Amniotic epithelial cell (primary cell): Measurements from ENCODE around the gene MBLAC2.

Experiments used
- DNase-seq: peaks from one replicate; pipeline ENCODE4 v3.0.0-alpha.2; 2010; ENCODE audit warnings: low read depth

MBLAC2 gene

DNA sequence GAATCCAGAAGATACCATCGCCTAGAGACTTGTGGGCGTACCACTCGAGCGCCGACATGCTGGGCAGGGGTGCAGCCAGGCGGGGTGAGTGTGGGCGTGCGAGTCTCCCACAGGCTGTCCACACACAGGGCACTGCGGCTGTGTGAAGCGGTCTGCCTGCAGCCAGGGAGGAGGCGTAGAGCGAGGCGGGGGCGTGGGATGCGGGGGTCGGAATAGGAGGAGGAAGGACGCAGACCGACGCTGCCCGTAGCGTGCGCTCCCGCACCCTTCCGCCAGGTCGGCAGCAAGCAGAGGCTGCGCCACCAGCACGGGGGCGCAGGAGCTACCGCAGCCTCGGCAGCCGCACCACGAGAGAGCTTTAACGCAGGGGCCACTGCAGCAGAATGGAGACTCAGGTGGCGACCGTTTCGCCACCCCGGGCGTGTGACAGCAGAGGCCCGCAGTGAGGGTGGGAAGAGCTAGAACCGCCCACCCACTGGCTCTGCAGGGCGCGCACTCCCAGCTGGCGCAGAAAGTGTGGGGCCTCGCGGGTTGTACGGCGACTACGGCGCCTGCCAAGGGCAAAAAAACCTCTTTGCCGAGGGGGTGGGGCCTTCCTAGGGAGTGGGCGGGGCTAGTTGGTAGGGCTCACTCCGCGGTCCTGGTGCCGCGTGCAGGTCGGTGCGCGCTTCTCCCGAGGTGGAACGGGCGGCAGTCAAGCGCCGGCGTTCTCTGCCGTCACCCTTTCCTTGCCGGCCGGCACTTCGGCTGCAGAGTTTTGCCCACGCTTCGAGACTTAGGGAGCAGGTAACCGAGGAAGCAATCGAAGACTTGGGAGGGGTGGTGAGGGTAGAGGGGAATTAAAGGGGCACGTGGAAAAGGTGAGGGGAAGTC is at the start of gene MBLAC2, which contains the start of gene POLR3G:
MBLAC2 (minus strand) TSS at position 537 of the 873 bp plus-strand sequence; CDS start at position 58, 479 bp downstream.
POLR3G (plus strand) TSS at position 630 of the 873 bp plus-strand sequence. CDS start 10,704 bp downstream, outside the sequence.
- DNase-seq, result peak; percentile 90

DNA sequence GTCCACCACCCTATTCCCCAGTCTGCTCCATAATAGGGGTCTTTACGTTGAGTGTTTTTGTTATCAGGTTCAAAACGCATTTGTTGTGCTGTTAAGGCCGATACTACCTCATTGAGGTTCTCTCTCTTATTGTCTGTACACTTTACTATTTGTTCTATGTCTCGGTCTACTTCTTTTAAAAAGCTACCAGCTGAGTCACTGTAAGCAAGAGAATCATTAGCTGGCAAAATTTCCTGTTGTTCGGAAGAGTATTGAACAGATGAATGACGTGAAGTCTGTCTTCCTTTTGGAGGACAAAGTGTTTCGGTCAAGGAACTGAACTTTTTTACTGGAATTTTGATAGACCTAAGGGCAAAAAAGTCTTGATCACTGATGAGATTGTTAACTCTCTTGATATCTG is 44.5 kb upstream of the MBLAC2 start:
- DNase-seq, result no peak

DNA sequence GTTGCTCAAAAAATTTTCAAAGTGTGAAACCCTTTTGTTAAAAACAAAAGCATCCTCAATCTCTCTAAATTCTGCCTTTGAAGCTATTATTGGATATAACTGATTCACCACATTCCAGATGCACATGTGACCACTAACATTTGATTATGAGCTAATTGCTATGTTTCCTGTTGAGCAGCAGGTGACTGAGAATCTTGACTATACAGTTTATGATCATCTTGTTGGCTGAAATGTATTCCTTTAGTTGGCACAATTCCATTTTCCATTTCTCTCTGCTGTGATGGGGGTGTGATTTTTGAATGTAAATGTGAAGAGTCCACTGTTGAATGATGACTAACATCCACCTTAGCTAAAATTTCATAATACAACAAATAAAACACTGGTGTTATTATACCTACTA is 44.1 kb upstream of the MBLAC2 start:
- peak; percentile 27 for DNase-seq

DNA sequence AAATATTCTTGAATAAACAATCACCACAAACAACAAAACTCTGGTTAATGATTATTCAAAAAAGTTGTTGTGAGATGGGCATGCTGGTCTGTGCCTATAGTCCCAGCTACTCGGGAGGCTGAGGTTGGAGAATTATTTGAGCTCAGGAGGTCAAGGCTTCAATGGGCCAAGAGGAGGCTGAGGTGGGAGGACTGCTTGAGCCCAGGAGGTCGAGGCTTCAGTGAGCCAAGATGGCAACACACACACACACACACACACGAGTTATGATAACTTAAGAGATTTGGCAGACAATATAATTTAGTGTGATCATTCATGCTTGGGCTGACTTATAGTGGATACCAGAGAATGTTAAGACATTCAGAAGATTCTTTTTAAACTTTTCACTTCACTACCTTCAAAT is 39.9 kb upstream of the MBLAC2 start:
- no peak for DNase-seq

DNA sequence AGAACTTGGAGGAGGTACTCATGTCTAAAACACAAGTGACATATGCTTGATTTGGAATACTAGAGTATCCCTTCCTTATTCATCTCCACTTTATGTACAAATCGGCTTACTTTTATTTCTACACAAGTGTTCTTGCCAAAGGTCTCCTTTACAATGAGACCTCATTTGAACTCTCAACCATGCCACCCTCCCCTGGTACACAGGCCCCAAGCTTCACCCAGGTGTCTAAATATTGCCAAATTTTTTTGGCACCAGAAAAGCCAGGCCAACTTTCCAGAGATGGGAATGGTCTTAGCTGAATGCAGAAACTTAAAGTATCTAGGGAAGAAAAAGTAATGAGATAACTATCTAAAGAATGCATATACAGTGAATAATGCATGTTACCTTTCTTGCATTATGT is 35.9 kb upstream of the MBLAC2 start:
- no peak for DNase-seq

DNA sequence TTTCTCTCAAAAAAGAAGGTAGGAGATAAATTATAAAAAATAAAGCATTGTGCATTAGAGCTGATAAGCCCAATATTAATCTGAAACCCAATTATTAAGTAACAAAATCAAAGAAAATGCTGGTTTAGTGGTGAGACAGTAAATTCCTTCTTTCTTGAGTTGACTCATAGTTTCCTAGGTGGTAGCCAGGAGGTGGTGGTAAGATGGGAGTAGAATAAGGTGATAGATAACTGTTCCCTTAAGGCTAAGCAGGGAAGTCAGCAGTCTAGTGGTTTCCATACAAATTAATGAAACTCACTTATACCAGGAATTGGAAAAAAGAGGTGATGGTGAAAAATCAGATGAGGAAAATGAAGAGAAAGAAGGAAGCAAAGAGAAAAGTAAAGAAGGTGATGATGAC is 31.6 kb upstream of the MBLAC2 start:
- peak; percentile 20 for DNase-seq

DNA sequence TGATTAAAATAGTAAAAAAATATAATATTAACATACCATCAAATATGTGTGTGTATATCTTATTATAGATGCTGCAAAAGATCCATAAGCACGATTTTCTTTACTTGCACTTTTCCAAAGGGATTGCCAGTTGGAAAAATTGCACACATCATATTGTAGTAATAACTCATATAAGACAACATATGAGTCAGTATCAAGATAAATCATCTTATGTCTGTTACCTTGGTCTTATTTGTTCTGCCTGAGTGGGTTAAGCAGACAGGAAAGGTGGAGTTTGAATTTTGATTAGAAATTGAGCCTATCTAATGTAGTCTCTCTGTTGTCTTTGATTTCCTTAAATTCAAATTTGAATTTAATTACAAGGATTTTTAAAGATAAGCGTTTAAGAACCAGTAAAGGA is 30.2 kb upstream of the MBLAC2 start:
- DNase-seq, result no peak

DNA sequence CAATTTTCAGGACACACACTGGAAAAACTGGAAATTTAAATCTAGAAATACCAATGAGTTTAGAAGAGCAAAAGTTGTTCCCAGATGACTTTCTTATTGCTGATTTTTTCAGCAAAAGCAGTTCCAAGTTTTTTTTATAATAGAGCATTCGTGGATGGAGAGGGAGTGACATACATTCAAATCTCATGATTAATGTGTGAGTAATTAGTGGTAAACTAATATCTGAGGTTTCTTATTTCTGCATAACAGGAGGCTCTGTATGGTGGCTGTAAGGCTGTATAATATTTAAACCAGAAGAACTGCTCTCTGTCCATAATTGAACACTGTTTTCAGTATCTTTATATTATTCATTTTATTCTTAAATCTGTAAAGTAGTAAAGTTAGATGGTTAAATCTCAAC is 29.0 kb upstream of the MBLAC2 start:
- DNase-seq, result no peak

DNA sequence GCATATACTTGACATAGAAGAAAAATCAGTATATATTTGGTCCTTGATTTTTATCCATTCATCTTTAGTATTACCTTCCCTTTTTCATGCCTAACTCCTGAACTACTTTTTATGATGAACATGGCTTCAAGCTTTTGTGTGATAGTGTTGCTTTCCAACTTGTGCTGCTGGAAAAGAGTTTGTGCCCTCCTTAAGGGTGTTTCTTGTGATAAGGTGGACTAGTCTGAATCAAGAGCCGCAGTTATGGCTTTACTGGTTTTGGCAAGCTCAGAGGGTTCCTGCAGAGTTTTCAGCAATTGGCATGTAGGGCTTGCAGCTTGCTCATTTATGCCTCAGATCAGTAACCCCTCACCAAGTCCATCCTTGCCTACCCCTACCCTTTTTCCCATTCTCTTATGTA is 20.6 kb upstream of the MBLAC2 start:
- no peak for DNase-seq

DNA sequence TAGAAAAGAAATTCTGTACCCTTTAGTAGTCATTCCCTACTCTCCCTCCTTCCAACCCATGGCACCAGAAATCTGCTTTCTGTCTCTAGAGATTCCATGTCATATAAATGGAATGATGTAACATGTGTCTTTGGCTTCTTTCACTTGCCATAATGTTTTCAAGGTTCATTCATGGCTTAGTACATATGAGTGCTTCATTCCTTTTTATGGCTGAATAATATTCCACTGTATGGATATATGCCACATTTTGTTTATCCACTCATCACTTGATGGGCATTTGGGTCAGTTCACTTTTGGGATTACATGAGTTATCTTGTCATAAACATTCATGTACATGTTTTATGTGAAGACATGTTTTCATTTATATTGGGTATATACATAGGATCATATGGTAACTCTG is 19.5 kb upstream of the MBLAC2 start:
- DNase-seq, result no peak

DNA sequence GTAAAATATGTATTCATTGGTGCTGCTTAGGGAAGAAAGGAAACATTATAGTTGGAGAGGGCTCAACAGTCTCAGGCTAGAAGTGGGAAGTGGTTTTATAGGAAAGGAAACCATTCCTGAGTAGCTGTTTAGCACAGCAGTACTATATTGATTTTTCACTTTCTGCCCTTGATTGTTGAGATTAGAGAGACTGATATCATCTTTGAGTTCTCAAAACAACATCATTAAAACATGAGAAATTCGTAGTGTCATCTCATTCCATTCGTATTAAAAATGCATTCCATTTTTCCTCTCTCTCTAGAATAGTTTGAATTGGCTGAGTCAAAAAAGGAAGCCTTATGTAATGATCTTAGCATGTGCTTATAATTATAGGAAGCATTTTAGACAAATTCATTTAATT is 14.2 kb upstream of the MBLAC2 start:
- no peak for DNase-seq

DNA sequence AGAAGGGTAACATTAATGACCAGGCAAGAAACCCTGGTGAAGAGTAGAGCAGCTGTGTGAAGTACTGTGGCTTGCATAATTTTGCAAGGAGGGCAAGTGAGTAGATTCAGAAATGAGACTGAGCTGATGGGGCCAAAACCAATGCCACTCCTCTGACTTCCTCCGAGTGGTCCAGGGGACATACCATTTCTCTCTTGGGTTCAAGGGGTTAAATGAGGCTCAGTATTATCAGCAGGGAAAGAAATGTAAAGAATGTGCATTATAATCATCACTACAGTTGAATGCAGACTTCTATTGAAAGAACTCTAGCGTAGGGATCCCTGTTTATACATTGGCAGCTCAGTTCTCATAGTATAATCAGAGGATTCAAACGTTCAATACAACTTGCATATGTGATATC is 10.0 kb upstream of the MBLAC2 start:
- no peak for DNase-seq

DNA sequence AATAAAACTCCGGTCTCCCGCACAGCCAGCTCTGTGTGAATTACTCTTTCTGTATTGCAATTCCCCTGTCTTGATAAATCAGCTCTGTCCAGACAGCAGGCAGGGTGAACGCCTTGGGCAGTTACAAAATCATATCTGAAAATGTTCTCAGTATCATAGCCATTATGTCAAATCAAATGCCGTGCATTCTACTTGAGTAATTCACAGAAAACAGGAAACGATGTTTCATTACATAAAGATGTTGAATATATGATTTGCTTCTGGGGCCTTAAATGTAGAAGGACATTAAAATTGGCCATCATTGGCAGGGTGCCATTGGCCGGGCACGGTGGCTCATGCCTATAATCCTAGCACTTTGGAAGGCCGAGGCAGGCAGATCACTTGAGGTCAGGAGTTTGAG is 8.6 kb upstream of the MBLAC2 start:
- DNase-seq, result peak; percentile 43

DNA sequence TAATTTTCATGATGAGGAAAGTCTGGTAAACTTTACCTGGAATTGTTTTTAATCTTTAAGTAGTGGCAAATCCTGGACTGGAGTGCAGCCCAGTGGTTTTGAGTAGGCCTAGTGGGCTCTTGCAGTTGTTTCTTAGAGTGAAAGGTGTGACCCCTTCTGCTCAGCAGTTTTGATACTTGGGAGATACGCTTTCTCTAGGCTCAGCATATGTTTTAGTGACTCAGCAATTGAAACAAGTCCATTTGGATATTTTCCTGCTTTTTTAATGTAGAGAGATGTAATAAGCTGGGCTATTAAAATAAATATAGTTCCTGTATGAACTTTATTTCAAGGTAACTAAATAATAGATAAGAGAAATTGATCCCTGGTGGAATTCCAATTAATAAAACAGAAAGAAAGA is 6.1 kb upstream of the MBLAC2 start:
- DNase-seq, result no peak

DNA sequence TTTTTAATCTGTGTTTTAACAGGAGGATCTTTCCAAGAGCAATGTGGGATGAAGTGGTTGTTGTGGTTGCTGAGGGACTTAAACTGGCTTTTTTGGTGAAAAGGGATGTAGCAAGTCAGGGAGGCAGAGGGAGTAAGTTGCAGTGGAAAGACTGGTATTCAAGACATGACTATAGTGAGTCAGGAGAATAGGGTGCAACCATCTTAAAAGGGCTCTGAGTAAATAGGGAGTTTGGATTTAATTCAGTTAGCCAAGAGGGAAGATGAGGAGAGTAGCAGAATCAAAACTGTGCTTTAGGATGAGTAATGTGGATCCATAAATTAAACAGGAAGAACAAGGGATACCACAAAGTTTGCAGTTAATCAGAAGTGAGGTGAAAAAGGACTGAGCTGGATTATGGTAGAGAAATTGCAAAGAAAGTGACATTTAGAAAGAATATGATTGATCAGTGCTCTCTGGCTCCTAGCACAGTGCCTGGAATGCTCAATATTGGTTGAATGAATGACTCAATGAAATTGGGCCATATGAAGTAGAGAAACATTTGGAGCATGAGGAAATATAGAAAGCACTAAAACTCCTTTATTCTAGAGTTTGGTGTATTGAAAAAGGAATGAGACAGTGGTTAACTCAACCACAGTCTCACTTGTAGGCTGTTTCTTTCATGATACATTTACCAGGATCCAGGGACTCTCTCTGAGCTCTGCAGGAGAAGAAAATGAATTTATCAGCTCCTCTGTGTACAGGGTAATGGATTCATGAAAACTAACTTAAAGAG is 5.2 kb upstream of the MBLAC2 start:
- DNase-seq, result no peak

DNA sequence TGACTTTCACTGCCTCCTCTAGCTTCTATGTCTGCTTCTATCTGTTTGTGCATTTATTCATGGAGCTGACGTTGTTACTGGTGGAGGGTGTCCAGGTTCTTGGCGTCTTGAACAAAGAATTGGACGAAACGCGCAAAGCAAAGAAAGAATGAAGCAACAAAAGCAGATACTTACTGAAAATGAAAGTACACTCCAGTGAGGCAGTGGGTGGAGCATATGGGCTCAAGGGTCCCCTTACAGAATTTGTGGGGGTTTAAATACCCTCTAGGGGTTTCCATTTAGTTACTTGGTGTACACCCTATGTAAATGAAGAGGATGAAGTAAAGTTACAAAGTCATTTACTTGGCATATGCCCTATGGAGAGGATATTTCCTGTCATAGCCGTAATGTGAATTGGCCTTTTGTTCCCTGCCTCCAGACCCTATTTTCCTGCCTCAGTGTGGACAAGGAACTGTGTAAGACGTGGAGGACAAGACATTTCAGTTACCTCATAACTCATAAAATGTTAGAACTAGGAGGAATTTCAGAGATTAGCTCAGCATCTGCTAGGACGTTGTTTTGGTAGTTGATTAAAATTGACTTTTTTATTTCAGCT is 3.1 kb upstream of the MBLAC2 start:
- no peak for DNase-seq

DNA sequence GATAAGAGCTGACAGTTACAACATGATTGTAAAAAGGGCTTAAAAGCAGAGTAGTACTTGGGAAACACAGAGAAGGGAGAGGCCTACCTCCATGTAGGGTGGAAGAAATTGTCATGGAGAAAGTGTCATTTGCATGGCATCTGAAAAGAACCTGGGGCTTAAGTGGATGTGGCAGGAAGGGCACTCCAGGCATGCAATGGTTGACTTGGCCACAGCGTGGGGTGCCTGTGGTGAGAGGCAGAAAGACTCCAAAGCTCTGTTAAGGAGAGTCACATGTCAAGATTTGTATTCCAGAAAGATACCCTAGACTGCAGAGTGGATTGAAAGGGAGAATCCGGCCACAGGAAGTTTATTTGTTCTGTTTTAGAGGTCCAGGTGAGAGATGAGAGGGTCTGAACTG is 2.5 kb upstream of the MBLAC2 start:
- DNase-seq, result no peak

DNA sequence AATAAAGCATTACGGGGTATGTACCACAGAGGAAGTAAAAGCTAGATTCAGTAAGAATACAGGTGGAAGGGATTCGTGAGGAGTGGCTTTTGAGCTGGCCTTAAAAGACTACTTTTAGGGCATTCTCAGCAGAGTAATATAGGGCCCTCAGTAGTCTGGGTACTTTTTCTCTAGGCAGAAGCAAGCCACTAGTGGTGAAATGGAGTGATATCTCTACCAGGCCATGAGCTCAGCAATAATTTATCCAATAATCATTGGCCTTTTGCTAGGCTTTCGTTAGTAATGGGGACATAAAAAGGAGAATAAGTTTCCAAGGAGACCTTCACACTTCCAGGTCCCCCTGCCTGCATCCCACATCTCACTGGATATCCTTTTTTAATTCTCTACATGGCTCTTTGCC is 1.8 kb upstream of the MBLAC2 start:
- no peak for DNase-seq

DNA sequence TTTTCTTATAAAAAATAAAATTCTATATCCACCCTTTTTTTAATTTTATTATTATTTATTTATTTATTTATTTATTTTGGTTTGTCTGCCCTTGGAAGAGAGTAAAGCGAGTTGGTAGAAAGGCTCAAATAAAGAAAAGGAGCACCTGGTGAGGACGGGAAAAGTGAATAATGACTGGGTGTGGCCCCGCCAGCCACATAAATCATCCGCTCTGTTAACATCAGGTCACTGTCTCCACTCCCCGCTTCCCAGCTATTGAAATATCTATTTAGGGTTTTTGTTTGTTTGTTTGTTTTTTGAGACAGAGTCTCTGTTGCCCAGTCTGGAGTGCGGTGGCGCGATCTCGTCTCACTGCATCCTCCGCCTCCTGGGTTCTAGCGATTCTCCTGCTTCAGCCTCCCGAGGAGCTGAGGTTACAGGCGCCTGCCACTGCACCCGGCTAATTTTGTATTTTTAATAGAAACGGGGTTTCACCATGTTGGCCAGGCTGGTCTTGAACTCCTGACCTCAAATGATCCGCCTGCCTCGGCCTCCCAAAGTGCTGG is 937 bp upstream of the MBLAC2 start:
- no peak for DNase-seq

DNA sequence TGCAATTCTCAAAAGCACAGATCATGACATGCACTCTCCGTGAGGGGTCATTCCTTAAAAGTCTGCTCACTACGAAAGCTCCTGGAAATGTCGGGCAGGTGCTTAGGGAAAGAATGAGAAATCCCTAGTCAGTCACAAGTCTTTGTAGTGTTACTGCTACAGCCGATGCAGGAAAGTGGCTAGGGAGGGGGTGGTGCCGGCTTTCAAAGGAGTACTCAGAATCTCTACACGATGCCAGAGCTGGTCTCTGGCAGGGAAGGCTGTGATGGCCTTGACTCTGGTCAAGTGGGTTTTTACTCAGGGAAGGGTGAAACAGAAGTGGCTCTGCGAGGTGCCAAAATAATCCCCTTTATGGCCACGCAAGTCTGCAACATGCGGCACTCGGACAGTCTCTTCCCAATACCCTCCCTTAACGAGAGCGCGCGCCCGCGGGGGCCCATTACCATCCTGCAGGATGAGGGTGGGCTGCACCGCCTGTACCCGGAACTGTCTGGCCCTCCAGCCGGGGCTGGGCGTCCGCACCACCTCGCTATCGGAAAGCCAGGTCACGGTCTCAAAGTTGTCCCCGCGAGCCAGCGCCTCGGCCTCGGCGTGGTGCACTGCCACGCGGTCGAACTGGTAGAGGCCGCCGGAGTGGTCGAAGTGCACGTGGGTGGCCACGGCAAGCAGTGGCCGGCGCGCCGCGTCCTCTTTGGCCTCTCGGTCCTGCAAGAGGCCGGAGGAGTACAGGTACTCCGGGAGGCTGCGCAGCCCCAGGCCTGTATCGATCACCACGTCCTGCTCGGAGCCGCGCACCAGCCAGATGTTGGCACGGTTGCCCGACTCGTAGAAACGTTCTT is 956 bp downstream of the MBLAC2 start:
- peak; percentile 15 for DNase-seq

DNA sequence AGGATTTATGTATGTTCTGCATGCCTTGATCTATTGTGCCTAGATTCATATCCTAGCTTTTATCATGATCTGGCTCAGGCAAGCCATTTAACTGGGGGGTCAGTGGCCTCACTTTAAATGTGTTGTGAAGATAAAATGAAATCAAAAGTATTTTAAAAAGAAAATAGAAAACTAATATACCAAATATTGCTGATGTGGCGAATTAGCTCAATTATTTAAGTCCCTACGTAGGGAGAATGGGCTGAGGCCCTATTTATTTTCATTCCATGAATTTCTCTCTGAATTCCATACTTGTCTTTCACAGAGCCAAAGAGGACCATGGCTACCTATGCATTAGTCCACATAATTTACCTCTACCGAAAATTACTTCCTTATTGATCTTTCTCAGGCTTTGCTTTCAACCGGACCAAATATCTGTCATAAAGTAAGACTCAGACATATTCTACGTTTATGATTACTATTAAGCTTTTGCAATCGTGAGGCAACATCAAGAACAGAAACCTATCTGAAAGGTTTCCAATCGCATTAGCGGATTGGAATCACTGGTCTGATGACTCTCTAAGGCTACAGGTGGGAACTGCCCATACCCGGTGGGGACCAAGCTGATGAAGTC is 1.7 kb downstream of the MBLAC2 start:
- DNase-seq, result no peak
